Left hindlimb (tissue), 1 donor: ENCODE measurements around the gene AFAP1.
"Not testable (repeated sequence)": the region's sequence is repeated elsewhere in the genome, so short reads cannot be mapped to it uniquely, and the experiment has no call there.

Experiments
- DNase-seq: peaks from one replicate; pipeline ENCODE4 v3.0.0-alpha.2; 2018

Gene AFAP1

DNA sequence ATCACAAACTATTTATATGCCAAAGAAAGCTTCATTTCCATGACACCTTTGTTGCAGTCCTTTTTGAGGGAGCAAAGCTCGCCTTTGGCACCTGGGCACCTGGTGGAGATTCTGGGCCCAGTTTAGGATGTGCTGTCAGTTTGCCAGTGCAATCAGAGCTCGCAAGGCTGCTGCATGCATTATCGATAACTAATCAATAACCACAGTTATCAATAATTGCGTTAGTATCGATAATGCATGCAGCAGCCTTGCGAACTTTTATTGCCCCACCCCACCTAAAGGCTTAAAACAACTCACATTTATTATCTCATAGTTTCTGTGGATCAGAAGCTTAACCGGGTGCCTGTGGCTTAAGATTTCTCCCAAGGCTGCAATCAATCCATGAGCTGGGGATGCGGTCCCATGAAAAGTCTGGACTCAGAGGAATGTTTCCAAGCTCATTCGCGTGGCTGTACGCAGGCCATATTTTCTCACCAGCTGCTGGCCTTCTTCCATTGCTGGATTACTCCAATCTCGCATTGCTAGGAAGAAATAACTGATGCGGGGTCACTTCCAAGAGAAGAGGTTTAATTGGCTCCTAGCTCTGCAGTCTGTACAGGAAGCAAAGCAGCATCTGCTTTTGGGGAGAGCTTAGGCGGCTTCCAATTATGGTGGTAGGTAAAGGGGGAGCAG is 6.2 kb upstream of the AFAP1 start:
- DNase-seq: no peak

DNA sequence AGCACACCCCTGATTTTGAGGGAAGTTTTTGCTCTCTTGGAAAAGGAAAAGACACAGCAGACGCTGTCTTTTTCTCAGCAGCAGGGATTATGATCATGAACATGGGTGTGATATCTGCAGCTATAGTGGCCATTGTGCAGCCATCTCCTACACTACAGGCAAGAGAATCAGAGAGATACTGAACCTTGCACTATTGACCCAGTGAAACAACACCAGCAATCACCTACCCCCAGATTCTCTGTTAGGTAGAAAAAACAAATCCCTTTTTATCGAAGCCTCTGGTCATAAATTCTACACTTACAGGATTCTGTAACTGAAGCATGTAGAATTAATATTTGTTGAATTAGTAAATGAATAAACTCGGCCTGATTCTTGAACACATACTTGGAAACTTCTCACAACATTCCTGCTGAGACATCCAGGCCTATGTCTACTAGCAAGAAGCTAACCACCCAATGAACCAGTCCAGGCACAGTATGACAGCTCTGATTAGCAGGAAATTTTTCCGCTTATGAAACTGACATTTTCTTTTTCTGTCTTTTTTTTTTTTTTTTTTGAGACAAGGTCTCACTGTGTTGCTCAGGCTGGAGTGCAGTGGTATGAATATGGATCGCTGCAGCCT is 5.0 kb upstream of the AFAP1 start:
- DNase-seq: no peak

DNA sequence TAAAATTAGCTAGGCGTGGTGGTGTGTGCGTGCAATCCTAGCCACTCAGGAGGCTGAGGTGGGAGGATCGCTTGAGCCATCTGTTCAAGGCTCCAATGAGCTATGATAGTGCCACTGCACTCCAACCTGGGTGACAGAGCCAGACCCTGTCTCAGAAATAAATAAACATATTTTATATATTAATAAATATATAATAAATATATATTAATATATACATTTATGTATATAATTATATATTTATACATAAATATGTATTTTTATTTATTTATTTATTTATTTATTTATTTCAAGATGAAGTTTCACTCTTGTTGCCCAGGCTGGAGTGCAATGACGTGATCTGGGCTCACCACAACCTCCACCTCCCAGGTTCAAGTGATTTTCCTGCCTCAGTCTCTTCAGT is 4.0 kb upstream of the AFAP1 start:
- not testable (repeated sequence) for DNase-seq

DNA sequence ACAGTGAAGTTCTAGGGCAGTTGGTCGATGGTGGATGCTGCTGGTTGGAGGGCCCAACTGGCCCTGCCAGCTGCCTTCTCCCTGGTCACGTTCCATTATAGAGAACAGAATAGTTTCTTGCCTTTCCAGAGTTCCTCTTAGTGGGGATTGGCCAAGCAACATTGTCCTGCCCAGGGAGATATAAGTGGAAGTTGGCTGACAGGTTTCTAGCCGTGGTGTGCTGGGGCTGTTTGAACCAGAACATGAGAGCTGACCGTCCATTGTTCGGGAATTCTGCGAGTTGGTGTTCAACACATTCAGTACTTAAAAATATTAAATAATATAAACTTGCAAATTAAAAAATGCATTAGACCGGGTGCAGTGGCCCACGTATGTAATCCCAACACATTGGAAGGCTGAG is 3.5 kb upstream of the AFAP1 start:
- DNase-seq: no peak

DNA sequence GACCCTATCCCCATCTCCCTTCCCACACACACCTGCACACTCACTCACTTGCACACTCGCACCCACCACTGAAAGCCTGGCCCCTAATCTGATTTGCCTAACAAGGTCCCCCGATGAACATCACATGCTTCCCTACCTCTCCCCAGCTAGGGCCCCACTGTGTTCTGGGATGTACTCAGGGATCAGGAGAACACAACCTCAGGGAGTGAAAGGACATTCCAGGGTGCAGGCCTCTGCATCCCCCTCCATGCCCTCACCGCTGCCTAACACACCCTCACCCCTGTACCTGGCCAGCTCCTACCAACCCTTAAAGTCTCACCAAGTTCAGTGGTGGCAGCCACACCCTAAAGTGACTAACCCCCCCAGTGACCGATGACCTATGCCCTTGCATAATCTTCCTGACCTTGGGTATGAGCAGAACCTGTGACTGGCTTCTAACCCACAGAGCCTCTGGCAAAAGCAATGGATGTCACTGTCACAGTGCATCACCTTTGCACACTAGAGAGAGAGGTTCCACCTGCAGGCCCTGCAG is 2.4 kb upstream of the AFAP1 start:
- no peak for DNase-seq

DNA sequence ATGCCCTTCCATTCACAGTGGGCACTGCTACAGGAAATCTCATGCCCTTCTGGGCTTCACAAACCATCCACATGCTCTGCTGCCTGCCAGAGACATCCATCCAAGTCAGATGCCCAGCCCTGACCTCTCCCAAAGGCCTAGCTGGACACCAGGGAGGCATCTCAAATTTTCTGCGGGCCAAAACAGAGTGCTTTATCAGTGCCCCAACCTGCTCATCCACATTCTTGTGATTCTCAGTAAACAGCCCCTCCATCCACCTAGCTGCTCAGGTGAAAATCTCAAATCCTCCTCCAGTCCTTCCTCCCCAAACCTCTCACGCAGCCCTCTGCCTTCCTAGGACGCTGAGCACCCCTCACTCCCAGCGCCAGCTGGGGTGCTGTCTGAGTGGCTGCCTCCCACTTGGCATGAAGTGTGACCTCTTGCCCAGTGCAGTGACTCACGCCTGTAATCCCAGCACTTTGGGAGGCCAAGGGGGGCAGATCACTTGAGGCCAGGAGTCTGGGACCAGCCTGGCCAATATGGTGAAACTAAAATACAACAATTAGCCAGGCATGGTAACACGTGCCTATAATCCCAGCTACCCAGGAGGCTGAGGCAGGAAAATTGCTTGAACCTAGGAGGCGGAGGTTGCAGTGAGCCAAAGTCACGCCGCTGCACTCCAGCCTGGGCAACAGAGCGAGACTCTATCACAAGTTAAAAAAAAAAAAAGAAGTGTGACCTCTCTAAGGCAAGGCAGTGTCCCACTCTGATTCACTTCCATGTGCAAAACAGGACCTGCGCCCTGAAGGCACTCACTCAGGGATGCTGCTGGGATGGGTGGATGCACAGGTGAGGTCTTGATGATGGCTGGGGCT is 1.7 kb upstream of the AFAP1 start:
- DNase-seq: no peak

DNA sequence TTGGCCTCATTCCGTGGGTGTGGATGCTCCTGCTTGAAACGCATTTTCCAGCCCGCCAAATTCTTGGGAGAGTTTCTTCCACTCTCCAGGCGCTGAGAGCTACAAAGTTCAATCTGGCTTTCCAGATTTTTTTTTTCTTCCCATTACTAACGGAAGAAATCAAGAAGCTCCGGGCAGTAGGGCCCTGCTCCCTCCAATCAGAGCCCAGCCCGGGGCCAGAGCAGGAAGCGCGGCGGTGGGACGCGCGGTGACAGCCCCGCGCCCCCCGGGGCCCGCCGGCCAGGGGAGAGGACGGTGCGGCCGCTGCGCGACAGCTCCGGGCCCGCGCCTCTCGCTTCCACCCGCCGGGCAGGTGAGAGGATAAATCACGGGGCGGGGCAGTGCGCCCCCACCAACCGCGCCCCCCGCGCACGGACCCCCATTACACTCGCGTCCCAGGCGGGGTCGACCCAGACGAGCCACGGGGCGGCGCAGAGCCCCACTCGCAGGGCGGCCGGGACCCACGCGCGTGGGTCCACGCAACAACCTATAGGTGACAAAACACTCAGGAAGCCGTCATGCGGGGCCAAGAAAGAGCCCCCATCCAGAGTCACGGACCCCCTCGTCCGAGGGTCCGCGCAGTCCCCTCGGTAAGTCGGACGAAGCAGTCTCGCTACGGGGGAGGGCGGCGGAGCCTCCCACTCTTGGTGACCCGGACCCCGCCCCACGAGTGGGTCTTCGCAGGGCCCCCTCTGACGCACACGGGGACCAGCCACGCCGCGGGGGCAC is 868 bp downstream of the AFAP1 start:
- DNase-seq: peak; percentile 65

DNA sequence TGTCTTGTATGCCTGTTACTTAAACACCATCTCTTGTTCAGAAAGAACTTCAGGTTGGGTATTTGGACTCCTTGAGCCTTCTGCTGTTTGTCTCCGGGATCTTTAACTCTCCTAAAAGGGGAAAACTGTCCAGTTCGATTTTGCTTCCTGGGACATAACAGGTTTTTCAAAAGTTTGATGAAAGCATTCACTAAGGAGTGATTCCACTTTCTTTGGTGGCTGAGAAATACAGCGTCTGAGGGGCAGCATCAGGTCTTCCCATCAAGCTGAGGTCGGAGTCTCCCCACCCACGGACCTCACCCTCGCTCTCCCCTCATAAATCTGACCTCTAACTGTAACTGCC is 1.4 kb downstream of the AFAP1 start:
- DNase-seq: no peak

DNA sequence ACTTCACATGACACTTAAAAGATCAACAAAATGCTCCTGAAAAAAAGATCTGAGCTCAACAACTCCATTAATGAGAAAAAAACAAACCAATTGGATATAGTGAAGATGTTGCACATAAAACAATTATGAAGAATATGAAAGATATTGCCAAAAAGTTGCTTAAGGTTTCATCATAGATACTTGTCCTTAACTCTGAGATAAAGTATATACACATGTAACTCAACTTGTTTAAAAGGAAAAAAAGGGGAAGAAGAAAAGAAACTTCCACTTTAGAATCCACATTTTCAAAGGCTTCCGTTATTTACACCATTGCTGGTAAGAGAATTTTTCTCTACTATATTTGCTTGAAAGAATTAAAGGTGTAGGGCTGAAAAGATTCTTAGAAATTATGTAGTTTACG is 2.7 kb downstream of the AFAP1 start:
- no peak for DNase-seq

DNA sequence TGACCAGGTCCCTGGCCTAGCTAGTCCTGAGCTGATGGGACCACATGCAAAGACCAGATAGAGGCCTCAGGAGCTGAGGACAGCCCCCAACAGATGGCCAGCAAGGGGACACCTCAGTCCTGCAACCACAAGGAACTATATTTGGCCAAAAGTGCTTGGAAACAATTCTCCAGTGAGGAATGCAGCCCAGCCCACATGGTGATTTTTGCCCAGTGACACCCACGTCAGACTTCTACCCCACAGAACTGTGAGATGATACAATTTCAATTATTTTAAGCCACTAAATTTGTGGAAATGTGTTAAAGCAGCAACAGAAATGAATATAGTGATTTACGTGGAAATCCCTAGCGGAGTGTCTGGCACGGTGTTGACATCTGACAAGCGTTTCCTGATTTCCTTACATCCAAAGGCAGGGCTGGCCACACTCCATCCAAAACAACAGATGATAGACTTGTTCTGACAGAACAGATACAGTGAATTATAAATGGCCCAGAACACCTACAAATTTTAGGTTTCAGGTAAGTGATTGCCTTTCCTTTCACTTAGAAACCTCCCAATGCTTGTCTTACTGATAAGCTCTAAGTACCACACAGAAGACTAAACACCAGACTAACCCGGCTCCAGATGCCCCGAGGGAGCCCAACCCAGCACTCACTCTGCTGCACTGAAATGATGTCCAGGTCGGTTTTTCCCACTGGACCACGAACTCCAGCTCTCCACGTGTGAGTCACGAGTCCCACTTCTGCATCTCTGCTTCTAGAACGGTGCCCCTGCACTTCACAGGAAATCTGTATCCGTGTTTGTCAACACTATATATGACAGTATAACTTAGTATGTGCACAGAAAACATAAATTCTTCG is 5.8 kb downstream of the AFAP1 start:
- DNase-seq: no peak

DNA sequence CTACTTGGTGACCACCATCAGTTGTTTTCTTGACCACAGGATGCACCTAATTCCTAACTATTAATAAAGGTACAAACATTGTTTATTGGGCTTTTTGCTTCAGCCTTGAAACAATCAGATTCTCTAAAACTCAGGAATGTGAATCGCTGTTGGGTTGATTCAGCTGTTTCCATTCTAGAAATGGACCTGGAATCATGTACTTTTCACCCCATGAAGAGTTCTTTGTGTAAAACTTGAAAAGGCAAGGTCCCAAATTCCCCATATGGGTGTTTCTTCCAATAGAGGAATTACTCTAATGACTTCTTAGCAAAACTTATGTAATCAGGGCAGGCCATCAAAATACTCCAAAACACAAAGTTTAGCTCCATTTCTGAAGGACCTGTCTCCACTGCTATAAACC is 7.4 kb downstream of the AFAP1 start:
- DNase-seq: no peak

DNA sequence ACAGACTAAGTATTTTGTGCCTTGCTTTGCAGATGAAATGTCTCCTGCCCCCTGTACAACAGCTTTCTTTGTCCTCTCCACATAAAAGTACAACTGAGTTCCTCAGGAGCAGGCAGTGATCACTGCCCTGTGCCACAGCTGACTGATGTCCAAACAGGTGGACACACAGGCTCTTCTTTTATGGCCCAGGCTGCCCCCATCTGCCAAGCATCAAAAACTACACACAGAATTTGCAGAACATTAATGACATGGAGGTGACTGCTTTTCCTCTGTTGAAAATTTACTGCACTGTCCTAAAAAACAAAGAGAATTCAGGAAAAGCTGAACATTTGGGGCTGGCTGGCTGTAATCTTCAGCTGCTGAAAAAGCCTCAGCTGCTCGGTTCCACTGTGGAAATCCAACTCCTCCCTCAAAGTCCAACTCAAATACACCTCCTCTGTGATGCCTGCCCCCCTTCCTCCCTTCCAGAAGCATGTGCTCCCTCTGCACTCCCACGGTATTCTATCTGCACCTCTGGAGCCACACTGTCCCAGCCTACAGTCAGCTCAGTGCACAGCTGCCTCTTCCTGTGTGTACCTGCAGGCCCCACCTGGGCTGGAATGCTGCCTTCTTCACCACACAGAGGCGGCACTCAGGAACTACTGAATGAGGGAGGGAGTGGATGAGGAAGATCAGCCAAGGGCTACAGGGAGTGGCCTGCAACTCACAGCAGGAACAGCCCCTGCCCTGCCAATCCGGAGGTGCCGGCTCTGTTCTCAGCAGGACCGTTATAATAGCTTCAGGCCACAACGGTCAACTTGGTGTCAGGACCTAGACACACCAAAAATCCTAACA is 10.3 kb downstream of the AFAP1 start:
- peak; percentile 65 for DNase-seq

DNA sequence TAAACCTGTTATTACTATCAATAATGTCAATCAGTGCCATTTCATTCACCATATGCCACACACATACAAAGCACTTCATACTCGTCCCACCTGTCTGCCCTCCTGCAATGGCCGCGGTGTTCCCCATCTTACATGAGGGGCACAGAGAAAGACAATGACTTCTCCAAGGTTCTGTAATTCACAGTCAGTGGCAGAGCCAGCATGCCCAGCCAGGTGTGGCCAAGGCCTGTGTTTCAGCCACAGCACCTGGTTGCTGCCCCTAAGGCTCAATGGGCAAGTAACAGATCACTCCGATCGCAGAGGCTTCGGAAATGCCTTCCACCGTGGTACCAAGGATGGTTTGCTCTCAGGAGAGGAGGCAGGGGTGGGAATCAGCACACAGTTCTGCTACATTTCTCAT is 10.9 kb downstream of the AFAP1 start:
- DNase-seq: no peak

DNA sequence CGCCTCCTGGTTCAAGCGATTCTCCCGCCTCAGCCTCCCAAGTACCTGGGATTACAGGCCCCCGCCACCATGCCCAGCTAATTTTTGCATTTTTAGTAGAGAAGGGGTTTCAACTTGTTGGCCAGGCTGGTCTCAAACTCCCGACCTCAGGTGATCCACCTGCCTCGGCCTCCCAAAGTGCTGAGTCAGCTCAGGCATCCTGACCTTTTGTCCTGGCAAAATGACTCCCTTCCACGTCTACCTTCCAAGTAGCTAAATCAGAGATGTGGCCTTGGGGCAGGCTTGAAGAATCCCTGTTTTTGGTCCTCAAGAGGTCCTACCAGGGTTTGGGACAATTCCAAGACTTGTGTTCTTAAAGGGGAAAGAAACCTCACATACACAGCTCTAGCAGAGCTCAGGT is 12.8 kb downstream of the AFAP1 start:
- no peak for DNase-seq

DNA sequence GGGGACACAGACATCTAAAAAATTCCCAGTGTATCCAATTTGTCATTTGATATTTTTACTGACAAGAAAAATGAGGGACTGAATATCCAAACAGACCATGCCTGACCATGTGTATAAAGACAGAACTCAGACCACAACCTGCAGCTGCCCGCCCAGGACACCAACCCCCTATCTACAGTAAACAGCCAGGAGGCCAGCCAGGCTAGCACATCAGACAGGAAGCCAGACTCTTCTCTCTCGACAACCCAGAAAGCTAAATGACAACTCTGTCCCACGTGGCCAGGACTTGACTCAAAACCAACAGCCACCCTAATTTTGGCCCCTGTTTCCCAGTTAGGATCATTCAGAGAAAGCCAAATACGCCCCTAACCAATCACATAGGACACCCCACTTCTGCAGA is 15.1 kb downstream of the AFAP1 start:
- DNase-seq: no peak

DNA sequence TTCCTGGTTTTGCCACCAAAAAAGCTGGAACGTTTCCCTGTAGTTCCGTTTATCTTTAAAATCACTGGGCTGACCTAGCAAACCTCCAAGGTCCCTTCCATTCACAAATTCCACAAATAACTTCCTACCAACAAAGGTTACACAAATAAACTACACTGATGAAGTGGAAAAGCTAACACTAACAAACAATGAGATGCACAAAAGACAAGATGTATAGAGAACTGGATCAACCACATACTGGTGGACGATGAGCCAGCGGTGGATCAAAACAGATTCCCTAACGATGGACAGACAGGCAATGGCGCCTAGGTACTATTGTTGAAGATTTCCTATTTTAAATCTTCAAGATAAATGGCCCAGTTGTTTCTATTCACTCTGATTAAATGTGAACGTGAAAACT is 15.5 kb downstream of the AFAP1 start:
- DNase-seq: no peak

DNA sequence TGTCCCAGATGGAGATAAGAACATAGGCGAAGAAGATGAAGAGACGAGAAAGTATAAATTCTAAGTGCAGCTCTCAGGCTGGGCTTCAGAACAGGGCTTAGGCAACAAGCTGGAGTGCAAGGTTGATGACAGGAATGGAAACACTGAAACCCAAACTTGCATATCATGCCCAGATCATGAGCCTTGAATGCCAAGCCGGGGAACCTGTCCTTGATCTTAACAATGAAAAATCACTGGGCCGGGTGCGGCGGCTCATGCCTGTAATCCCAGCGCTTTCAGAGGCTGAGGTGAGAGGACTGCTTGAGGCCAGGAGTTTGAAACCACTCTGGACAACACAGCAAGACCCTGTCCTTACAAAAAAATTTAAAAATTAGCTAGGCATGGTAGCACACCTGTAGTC is 17.2 kb downstream of the AFAP1 start:
- no peak for DNase-seq

DNA sequence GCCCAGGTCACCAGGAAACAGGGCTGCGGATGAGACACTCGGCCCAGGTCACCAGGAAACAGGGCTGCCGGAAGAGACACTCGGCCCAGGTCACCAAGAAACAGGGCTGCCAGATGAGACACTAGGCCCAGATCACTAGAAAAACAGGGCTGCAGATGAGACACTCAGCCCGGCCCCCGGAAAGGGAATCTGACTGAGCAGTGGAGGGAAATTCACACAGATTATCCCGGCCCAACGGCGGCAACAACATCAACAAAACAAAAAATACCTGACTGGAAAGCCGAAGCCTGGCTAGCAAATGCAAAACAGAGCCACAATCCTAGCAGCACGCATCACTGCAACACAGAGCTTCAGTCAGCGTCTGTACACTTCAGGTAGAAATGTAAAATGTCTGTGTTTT is 20.7 kb downstream of the AFAP1 start:
- no peak for DNase-seq

DNA sequence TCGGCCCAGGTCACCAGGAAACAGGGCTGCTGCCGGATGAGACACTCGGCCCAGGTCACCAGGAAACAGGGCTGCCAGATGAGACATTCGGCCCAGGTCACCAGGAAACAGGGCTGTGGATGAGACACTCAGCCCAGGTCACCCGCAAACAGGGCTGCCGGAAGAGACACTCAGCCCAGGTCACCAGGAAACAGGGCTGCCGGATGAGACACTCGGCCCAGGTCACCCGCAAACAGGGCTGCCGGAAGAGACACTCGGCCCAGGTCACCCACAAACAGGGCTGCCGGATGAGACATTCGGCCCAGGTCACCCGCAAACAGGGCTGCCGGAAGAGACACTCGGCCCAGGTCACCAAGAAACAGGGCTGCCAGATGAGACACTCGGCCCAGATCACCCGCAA is 21.5 kb downstream of the AFAP1 start:
- DNase-seq: not testable (repeated sequence)

DNA sequence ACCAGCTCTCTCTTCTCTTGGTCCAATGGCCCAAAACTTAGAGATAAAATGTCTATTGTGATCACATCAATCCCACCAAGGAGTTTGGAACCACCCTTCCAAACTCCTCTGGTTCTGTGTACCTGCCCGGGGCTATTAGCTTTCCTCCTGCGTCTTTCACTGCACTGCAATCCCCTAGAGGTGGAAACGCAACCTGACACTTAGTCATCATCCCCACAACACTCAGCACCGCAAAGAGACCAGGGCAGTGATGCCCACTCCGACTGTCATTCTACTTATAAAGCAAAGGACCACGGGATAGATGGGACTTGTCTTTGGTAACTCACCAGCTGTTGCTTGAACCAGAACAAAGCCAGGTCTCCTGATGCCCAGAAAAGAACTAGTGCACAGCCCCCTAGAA is 22.0 kb downstream of the AFAP1 start:
- no peak for DNase-seq

DNA sequence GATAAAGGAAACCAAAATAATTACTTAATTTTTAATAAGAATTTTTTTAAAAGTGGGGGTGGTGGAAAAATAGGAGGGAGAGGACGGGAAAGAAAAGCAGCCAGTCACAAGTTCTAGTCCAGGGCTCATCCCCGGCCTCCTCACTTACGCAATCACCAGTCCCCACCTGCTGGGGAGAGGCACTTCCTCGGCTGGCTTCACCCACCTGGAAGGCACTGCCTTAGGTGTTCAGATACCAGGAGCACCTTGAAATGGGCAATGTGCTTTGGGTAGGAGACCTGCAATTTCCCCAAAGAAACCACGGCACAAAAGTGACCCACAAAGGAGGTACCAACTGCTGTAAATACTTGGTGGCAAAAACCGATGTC is 23.8 kb downstream of the AFAP1 start:
- DNase-seq: no peak
